IMR-90 (cell line): ENCODE measurements around the gene CMTM8. TPM values are rescaled to one million over a fixed set of nuclear protein-coding genes. Genes with fewer than 3 reads are reported as not detected.

ENCODE experiments used
- ATAC-seq: fragments of 200-7000 bp; cut with Tn5 transposase; 2 replicates; pipeline ENCODE4 v1.9.1; 2020; ENCODE audit warnings: low read depth, mild to moderate bottlenecking, moderate library complexity
- BruUV-seq: library from RNA; stranded (reverse); fragments of 400-500 nt; replicated peaks from 2 replicates; lab custom pipeline; 2021; lab: Mats Ljungman, UMichigan
- CTCF ChIA-PET: fragments of 300-600 bp; formaldehyde crosslinking; extraction: SDS; loops from one replicate; lab custom pipeline; 2021; ENCODE audit warnings: antibody characterized with exemption; lab: Yijun Ruan, JAX
- POLR2A ChIA-PET: fragments of 300-600 bp; sonication (Branson Sonifier 250); formaldehyde crosslinking; loops from one replicate; lab custom pipeline; 2022; ENCODE audit warnings: antibody characterized with exemption; ENCODE audit not compliant: unreplicated experiment; lab: Charles Lee
- DNase-seq: peaks from one replicate; pipeline ENCODE4 v3.0.0; 2013
- H2AFZ ChIP-seq: replicated peaks from 2 replicates; pipeline ENCODE3; 2013; ENCODE audit warnings: low read length, mild to moderate bottlenecking; ENCODE audit not compliant: poor library complexity
- H2AK5ac ChIP-seq: 2 replicates; pipeline ENCODE4 v1.6.1; 2013; ENCODE audit warnings: low read depth, low read length, inconsistent platforms
- H2AK9ac ChIP-seq: replicated peaks from 2 replicates; pipeline ENCODE3; 2013; ENCODE audit warnings: mild to moderate bottlenecking, low read depth, low read length, moderate library complexity; ENCODE audit not compliant: poor library complexity
- H2BK120ac ChIP-seq: 2 replicates; pipeline ENCODE4 v1.6.1; 2013; ENCODE audit warnings: low read depth, low read length, inconsistent platforms
- H2BK15ac ChIP-seq: 3 replicates; pipeline ENCODE4 v1.6.1; 2013; ENCODE audit warnings: low read depth, low read length, inconsistent platforms
- H2BK20ac ChIP-seq: 2 replicates; pipeline ENCODE4 v1.6.1; 2013; ENCODE audit warnings: low read depth, mild to moderate bottlenecking, inconsistent platforms, low read length, moderate library complexity
- H2BK5ac ChIP-seq: 2 replicates; pipeline ENCODE4 v1.6.1; 2013; ENCODE audit warnings: mild to moderate bottlenecking, low read depth, low read length, inconsistent platforms; ENCODE audit not compliant: poor library complexity, severe bottlenecking
- H3K14ac ChIP-seq: replicated peaks from 2 replicates; pipeline ENCODE4 v1.6.1; 2013; ENCODE audit warnings: low read depth, low read length, inconsistent platforms
- H3K18ac ChIP-seq: 2 replicates; pipeline ENCODE4 v1.6.1; 2013; ENCODE audit warnings: low read depth, low read length, control low read depth
- H3K23ac ChIP-seq: 2 replicates; pipeline ENCODE4 v1.6.1; 2013; ENCODE audit warnings: low read depth, low read length, inconsistent platforms
- H3K27ac ChIP-seq: 2 replicates; pipeline ENCODE4 v1.5.1; 2013; ENCODE audit warnings: mild to moderate bottlenecking, control low read depth, low read length; ENCODE audit not compliant: insufficient read depth
- H3K27me3 ChIP-seq: 2 replicates; pipeline ENCODE4 v1.6.1; 2013; ENCODE audit warnings: low read length; ENCODE audit not compliant: control insufficient read depth, insufficient read depth
- H3K36me3 ChIP-seq: 2 replicates; pipeline ENCODE4 v1.6.1; 2013; ENCODE audit warnings: low read length, mixed read lengths; ENCODE audit not compliant: control insufficient read depth, insufficient read depth
- H3K4ac ChIP-seq: 2 replicates; pipeline ENCODE4 v1.6.1; 2013; ENCODE audit warnings: low read depth, low read length, inconsistent platforms
- H3K4me1 ChIP-seq: 2 replicates; pipeline ENCODE4 v1.6.1; 2013; ENCODE audit warnings: low read length, mixed read lengths; ENCODE audit not compliant: control insufficient read depth, insufficient read depth
- H3K4me2 ChIP-seq: 2 replicates; pipeline ENCODE4 v1.6.1; 2013; ENCODE audit warnings: low read depth, mild to moderate bottlenecking, control low read depth, low read length, moderate library complexity
- H3K4me3 ChIP-seq: 2 replicates; pipeline ENCODE4 v1.5.1; 2013; ENCODE audit warnings: low read depth, mild to moderate bottlenecking, control low read depth, low read length, moderate library complexity; ENCODE audit not compliant: insufficient read depth
- H3K56ac ChIP-seq: 2 replicates; pipeline ENCODE4 v1.6.1; 2013; ENCODE audit warnings: low read length, inconsistent platforms; ENCODE audit not compliant: insufficient read depth; ENCODE audit errors: extremely low read depth
- H3K79me1 ChIP-seq, 2 experiments: 2 replicates each; pipeline ENCODE4 v1.6.1; 2013; ENCODE audit warnings: low read length in 2 of 2, inconsistent platforms in 1 of 2, low read depth in 1 of 2
- H3K9ac ChIP-seq: 2 replicates; pipeline ENCODE4 v1.6.1; 2013; ENCODE audit warnings: low read depth, low read length, control low read depth
- H3K9me1 ChIP-seq: 2 replicates; pipeline ENCODE4 v1.6.1; 2013; ENCODE audit warnings: low read length, inconsistent platforms; ENCODE audit not compliant: insufficient read depth
- H3K9me3 ChIP-seq: 2 replicates; pipeline ENCODE4 v1.6.1; 2013; ENCODE audit warnings: low read length; ENCODE audit not compliant: control insufficient read depth, insufficient read depth
- H4K20me1 ChIP-seq: 2 replicates; pipeline ENCODE4 v1.6.1; 2013; ENCODE audit warnings: low read length, inconsistent platforms; ENCODE audit not compliant: insufficient read depth
- H4K5ac ChIP-seq: 2 replicates; pipeline ENCODE4 v1.6.1; 2013; ENCODE audit warnings: mild to moderate bottlenecking, low read depth, low read length, control low read depth
- H4K8ac ChIP-seq, 2 experiments: 2 replicates each; pipeline ENCODE4 v1.6.1; 2013; ENCODE audit warnings: low read depth in 2 of 2, low read length in 2 of 2, control low read depth in 1 of 2, inconsistent platforms in 1 of 2
- H4K91ac ChIP-seq: 2 replicates; pipeline ENCODE4 v1.6.1; 2013; ENCODE audit warnings: low read depth, low read length, inconsistent platforms; ENCODE audit not compliant: insufficient read depth
- BHLHE40 ChIP-seq: fragments of 150-350 bp; IDR thresholded peaks from 2 replicates; pipeline ENCODE4 v1.6.1; 2016; ENCODE audit warnings: mild to moderate bottlenecking, low read depth, low read length
- FOS ChIP-seq: fragments of 150-350 bp; IDR thresholded peaks from 2 replicates; pipeline ENCODE4 v1.6.1; 2016; ENCODE audit warnings: low read depth, low read length
- MAFK ChIP-seq: IDR thresholded peaks from 2 replicates; pipeline ENCODE4 v1.6.1; 2012; ENCODE audit warnings: low read depth, low read length, improper control_type of control experiment
- MXI1 ChIP-seq: IDR thresholded peaks from 2 replicates; pipeline ENCODE4 v1.6.1; 2012; ENCODE audit warnings: low read depth, mild to moderate bottlenecking, low read length, moderate library complexity, borderline replicate concordance
- NFE2L2 ChIP-seq: fragments of 150-350 bp; IDR thresholded peaks from 2 replicates; pipeline ENCODE4 v1.6.1; 2016; ENCODE audit warnings: low read depth, mild to moderate bottlenecking, low read length
- POLR2A ChIP-seq: IDR thresholded peaks from 2 replicates; pipeline ENCODE4 v1.6.1; 2012; ENCODE audit warnings: mild to moderate bottlenecking, low read depth, low read length
- RFX5 ChIP-seq: IDR thresholded peaks from 2 replicates; pipeline ENCODE4 v1.8.0; 2012; ENCODE audit warnings: low read depth, mild to moderate bottlenecking, low read length, moderate library complexity
- SMC3 ChIP-seq: fragments of 150-350 bp; IDR thresholded peaks from 2 replicates; pipeline ENCODE4 v1.6.1; 2016; ENCODE audit warnings: low read depth, mild to moderate bottlenecking, antibody characterized with exemption, low read length, moderate library complexity
- WGBS, 2 experiments: methylation state at CpG; one replicate each; pipeline versions ENCODE4 v1.1.5 to v1.1.7; 2013; ENCODE audit warnings: missing lambda C conversion rate in 2 of 2; ENCODE audit not compliant: insufficient read length in 1 of 2; ENCODE audit errors: extremely low coverage in 2 of 2; 5-methylcytosine and 5-hydroxymethylcytosine counted together
- dilution Hi-C: fragments of 300-500 bp; cut with HindIII; formaldehyde crosslinking; loops from one replicate; pipeline ENCODE4 v1.14.3; 2018; ENCODE audit warnings: low sequenced_read_pairs; ENCODE audit not compliant: unreplicated experiment
- in situ Hi-C: fragments of 300-500 bp; cut with MboI; formaldehyde crosslinking; loops from 3 replicates; pipeline ENCODE4 v1.14.3; 2019; ENCODE audit warnings: low sequenced_read_pairs, inconsistent platforms, mixed read lengths
- intact Hi-C: fragments of 100-400 bp; cut with micrococcal nuclease; formaldehyde crosslinking; loops from 2 replicates; pipeline ENCODE4 v1.10.0; 2022
- polyA plus RNA-seq, 3 experiments: library from polyadenylated mRNA; depleted of rRNA; stranded (reverse); fragments of >200 nt; gene quantifications; 2 replicates each; pipeline ENCODE4 v1.2.3, GENCODE V29; 2012; ENCODE audit warnings: low replicate concordance in 1 of 3
- total RNA-seq: library from RNA; depleted of rRNA; stranded (reverse); fragments of >200 nt; gene quantifications from 2 replicates; pipeline ENCODE4 v1.2.3, GENCODE V29; 2012
- TF ChIP-seq, protein P1 (sequence below): conservative IDR thresholded peaks from 2 replicates; pipeline ENCODE4 v1.5.1; 2012; ENCODE audit warnings: mild to moderate bottlenecking, low read depth, low read length, improper control_type of control experiment
- TF ChIP-seq, protein P2 (sequence below): fragments of 150-350 bp; IDR thresholded peaks from 2 replicates; pipeline ENCODE4 v1.6.1; 2017; ENCODE audit warnings: mild to moderate bottlenecking, antibody characterized with exemption, low read length, low read depth
- TF ChIP-seq, protein P3 (sequence below): fragments of 150-350 bp; IDR thresholded peaks from 2 replicates; pipeline ENCODE4 v1.6.1; 2016; ENCODE audit warnings: low read depth, mild to moderate bottlenecking, low read length, moderate library complexity, borderline replicate concordance

Gene CMTM8
- total and polyA plus RNA-seq, 2 of the 4 experiments (the other 2 are of a cell fraction), result 0.15 TPM; not detected in 1

DNA sequence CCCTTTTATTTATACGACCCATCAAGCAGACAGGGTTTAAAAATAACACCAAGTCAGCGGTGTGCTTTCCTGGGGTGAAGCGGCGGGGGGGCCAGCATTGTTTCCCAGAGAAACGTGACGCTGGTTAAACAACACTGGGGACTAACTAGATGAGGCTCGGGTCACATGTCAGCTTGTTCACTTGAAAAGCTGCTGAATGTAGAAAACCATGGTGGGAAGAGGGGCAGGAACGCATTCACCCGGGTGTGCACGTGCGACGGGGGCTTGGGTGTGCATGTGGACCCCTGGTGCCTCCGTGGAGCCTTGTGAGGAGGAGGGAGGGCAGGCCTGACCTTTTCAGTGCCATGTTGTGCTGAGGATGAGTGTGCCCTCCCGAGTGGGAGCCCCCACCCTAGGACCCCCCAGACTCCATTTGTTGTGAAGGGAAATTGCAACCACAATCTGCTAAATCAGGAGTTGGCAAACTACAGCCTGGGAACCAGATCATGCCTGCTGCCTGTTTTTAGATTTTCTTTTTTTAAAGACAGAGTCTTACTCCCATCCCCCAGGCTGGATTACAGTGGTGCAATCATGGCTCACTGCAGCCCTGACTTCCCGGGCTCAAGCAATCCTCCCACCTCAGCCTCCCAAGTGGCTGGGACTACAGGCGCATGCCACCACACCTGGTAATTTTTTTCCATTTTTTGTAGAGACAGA lies 82.8 kb downstream of the CMTM8 start:
- Histone ChIP-seq H2AK9ac (no peak overlapping the region), H3K9me1 (no peaks in the 10 kb centered on the region), H4K5ac (no peak overlapping the region), H2AFZ (no peak overlapping the region), H2AK5ac (no peak overlapping the region), H3K18ac (no peak overlapping the region), H3K56ac (no peak overlapping the region), H4K20me1 (no peaks in the 10 kb centered on the region), H3K23ac (no peak overlapping the region), H3K9ac (no peak overlapping the region), H2BK5ac (no peak overlapping the region), H3K4me1 (no peaks in the 10 kb centered on the region), H2BK120ac (no peak overlapping the region), H3K79me1 (no peaks in the 10 kb centered on the region), H3K27me3 (peaks cover 7% of the 10 kb centered on the region; the same call in 1 of the 2 replicates), H2BK15ac (no peak overlapping the region), H4K91ac (no peak overlapping the region), H2BK20ac (no peak overlapping the region), H3K36me3 (no peaks in the 10 kb centered on the region), H3K4me3 (no peak overlapping the region), H3K14ac (no peak overlapping the region), H3K4ac (no peak overlapping the region), H3K4me2 (no peak overlapping the region), H3K27ac (no peak overlapping the region), H4K8ac (no peak overlapping the region), H3K9me3 (no peaks in the 10 kb centered on the region)
- no TSS peak for BruUV-seq
- intact Hi-C loops (no loop called here), dilution Hi-C loops (no loop called here), in situ Hi-C loops (no loop called here)
- DNase-seq (no peak), ATAC-seq (no peak)
- CTCF ChIA-PET, result no interaction called here
- no peak for TF ChIP-seq FOS
- TF ChIP-seq, protein P1, sequence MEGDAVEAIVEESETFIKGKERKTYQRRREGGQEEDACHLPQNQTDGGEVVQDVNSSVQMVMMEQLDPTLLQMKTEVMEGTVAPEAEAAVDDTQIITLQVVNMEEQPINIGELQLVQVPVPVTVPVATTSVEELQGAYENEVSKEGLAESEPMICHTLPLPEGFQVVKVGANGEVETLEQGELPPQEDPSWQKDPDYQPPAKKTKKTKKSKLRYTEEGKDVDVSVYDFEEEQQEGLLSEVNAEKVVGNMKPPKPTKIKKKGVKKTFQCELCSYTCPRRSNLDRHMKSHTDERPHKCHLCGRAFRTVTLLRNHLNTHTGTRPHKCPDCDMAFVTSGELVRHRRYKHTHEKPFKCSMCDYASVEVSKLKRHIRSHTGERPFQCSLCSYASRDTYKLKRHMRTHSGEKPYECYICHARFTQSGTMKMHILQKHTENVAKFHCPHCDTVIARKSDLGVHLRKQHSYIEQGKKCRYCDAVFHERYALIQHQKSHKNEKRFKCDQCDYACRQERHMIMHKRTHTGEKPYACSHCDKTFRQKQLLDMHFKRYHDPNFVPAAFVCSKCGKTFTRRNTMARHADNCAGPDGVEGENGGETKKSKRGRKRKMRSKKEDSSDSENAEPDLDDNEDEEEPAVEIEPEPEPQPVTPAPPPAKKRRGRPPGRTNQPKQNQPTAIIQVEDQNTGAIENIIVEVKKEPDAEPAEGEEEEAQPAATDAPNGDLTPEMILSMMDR, result no peak
- TF ChIP-seq MAFK, result no peak
- no peak for TF ChIP-seq SMC3
- no peak for TF ChIP-seq RFX5
- TF ChIP-seq MXI1, result no peak
- TF ChIP-seq, protein P2, sequence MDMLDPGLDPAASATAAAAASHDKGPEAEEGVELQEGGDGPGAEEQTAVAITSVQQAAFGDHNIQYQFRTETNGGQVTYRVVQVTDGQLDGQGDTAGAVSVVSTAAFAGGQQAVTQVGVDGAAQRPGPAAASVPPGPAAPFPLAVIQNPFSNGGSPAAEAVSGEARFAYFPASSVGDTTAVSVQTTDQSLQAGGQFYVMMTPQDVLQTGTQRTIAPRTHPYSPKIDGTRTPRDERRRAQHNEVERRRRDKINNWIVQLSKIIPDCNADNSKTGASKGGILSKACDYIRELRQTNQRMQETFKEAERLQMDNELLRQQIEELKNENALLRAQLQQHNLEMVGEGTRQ, result no peak
- TF ChIP-seq, protein P3, sequence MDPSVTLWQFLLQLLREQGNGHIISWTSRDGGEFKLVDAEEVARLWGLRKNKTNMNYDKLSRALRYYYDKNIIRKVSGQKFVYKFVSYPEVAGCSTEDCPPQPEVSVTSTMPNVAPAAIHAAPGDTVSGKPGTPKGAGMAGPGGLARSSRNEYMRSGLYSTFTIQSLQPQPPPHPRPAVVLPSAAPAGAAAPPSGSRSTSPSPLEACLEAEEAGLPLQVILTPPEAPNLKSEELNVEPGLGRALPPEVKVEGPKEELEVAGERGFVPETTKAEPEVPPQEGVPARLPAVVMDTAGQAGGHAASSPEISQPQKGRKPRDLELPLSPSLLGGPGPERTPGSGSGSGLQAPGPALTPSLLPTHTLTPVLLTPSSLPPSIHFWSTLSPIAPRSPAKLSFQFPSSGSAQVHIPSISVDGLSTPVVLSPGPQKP, result no peak
- no peak for TF ChIP-seq NFE2L2
- TF ChIP-seq BHLHE40, result no peak
- no peak for TF ChIP-seq POLR2A
- WGBS, 2 experiments, result 50% methylated on average over 7 of the region's 16 CpGs; no CpG with 5 or more reads in 1 of the 2 experiments
- POLR2A ChIA-PET, result no interaction called here
